B cell (primary cell): ENCODE data around the gene STK38L. TPM values are rescaled to one million over a fixed set of nuclear protein-coding genes. Genes with fewer than 3 reads are reported as not detected.

Source experiments
- ATAC-seq: fragments of 200-7000 bp; cut with Tn5 transposase; one replicate; pipeline ENCODE4 v1.10.0; 2021; ENCODE audit warnings: low read depth, mild to moderate bottlenecking, moderate number of reproducible peaks, moderate library complexity
- CTCF ChIA-PET: fragments of 350-600 bp; sonication (Branson Sonifier 250); formaldehyde crosslinking; loops from one replicate; lab custom pipeline; 2021; ENCODE audit warnings: antibody characterized with exemption, inconsistent platforms; lab: Charles Lee
- POLR2A ChIA-PET: fragments of 350-600 bp; sonication (Branson Sonifier 250); formaldehyde crosslinking; loops from one replicate; lab custom pipeline; 2021; ENCODE audit warnings: antibody characterized with exemption; lab: Charles Lee
- DNase-seq: peaks from one replicate; pipeline ENCODE4 v3.0.0; 2013
- H2AFZ ChIP-seq: 2 replicates; pipeline ENCODE4 v1.6.1; 2012; ENCODE audit warnings: mild to moderate bottlenecking, low read depth, low read length; ENCODE audit not compliant: insufficient read depth, poor library complexity, severe bottlenecking
- H3K27ac ChIP-seq, 2 donors: 1 replicate in 1 of 2; 2 replicates in 1 of 2; pipeline ENCODE4 v1.5.1; 2012 to 2013; ENCODE audit warnings: low read length in 2 of 2, mild to moderate bottlenecking in 2 of 2, moderate library complexity in 1 of 2
- H3K27me3 ChIP-seq, 4 experiments: fragments of 200-600 bp in 1 of 4; sonication (generic) in 1 of 4; replicated peaks in 1 of 4; 1 replicate in 2 of 4; 2 replicates in 2 of 4; pipeline versions ENCODE4 v1.6.1 to v1.7.0; 2013 to 2016; ENCODE audit warnings: low read length in 3 of 4, mild to moderate bottlenecking in 2 of 4, mixed read lengths in 1 of 4, moderate library complexity in 1 of 4; ENCODE audit not compliant: insufficient read depth in 4 of 4, control insufficient read depth in 3 of 4; ENCODE audit errors: control extremely low read depth in 1 of 4
- H3K36me3 ChIP-seq, 2 experiments: replicated peaks in 1 of 2; 1 replicate in 1 of 2; 2 replicates in 1 of 2; pipeline versions ENCODE4 v1.6.1 to v1.7.1; 2013; ENCODE audit warnings: low read length in 1 of 2; ENCODE audit not compliant: insufficient read depth in 2 of 2, control insufficient read depth in 1 of 2; ENCODE audit errors: control extremely low read depth in 1 of 2, extremely low read depth in 1 of 2
- H3K4me1 ChIP-seq, 2 donors: fragments of 200-600 bp in 1 of 2; sonication (generic) in 1 of 2; 1 replicate in 1 of 2; 2 replicates in 1 of 2; pipeline versions ENCODE4 v1.5.1 to v1.6.1; 2013 to 2017; ENCODE audit warnings: low read length in 2 of 2; ENCODE audit not compliant: control insufficient read depth in 2 of 2, insufficient read depth in 2 of 2
- H3K4me2 ChIP-seq: replicated peaks from 2 replicates; pipeline ENCODE3; 2012; ENCODE audit warnings: mild to moderate bottlenecking, low read depth, low read length; ENCODE audit not compliant: poor library complexity, severe bottlenecking
- H3K4me3 ChIP-seq, 5 experiments: fragments of 200-600 bp in 1 of 5; sonication (generic) in 1 of 5; 1 replicate in 3 of 5; 2 replicates in 2 of 5; pipeline versions ENCODE4 v1.5.1 to v1.7.0; 2011 to 2016; ENCODE audit warnings: low read length in 4 of 5, mild to moderate bottlenecking in 4 of 5, low read depth in 2 of 5, control low read depth in 1 of 5, moderate library complexity in 1 of 5; ENCODE audit not compliant: insufficient read depth in 1 of 5; ENCODE audit errors: control extremely low read depth in 1 of 5, extremely low read depth in 1 of 5
- H3K79me2 ChIP-seq: fragments of 200-600 bp; sonication (generic); one replicate; pipeline ENCODE4 v1.6.0; 2016; ENCODE audit warnings: low read length; ENCODE audit not compliant: control insufficient read depth, insufficient read depth
- H3K9ac ChIP-seq: fragments of 200-600 bp; sonication (generic); 2 replicates; pipeline ENCODE4 v1.6.1; 2017; ENCODE audit warnings: mild to moderate bottlenecking, low read length, moderate library complexity
- H3K9me3 ChIP-seq, 3 donors: one replicate each; pipeline versions ENCODE4 v1.6.1 to v1.7.1; 2013; ENCODE audit warnings: low read length in 2 of 3; ENCODE audit not compliant: control insufficient read depth in 2 of 3, insufficient read depth in 1 of 3; ENCODE audit errors: control extremely low read depth in 1 of 3
- H4K20me1 ChIP-seq: 2 replicates; pipeline ENCODE4 v1.6.0; 2012; ENCODE audit warnings: mild to moderate bottlenecking, low read length; ENCODE audit not compliant: insufficient read depth, control insufficient read depth, poor library complexity, severe bottlenecking
- H3K27ac Mint-ChIP-seq: one replicate; pipeline ENCODE4 v1.8.0; 2021; ENCODE audit warnings: mixed read lengths
- H3K27me3 Mint-ChIP-seq: one replicate; pipeline ENCODE4 v1.8.0; 2021; ENCODE audit warnings: mixed read lengths
- H3K4me1 Mint-ChIP-seq: one replicate; pipeline ENCODE4 v1.8.0; 2021; ENCODE audit warnings: mixed read lengths
- H3K4me3 Mint-ChIP-seq: one replicate; pipeline ENCODE4 v1.8.0; 2021; ENCODE audit warnings: mixed read lengths
- H3K9me3 Mint-ChIP-seq: one replicate; pipeline ENCODE4 v1.8.0; 2022; ENCODE audit warnings: mixed read lengths; ENCODE audit not compliant: insufficient read depth
- CTCF ChIP-seq: fragments of 200-600 bp; IDR thresholded peaks from one replicate; pipeline ENCODE4 v1.8.0; 2022; ENCODE audit warnings: antibody characterized with exemption, mild to moderate bottlenecking
- EZH2 ChIP-seq: IDR thresholded peaks from 2 replicates; pipeline ENCODE4 v1.6.1; 2012; ENCODE audit warnings: borderline replicate concordance, low read depth, mild to moderate bottlenecking, moderate library complexity, low read length; ENCODE audit not compliant: insufficient read depth, poor library complexity, severe bottlenecking
- WGBS: methylation state at CpG from one replicate; pipeline ENCODE4 v1.1.5; 2013; ENCODE audit warnings: missing lambda C conversion rate; ENCODE audit not compliant: insufficient coverage; 5-methylcytosine and 5-hydroxymethylcytosine counted together
- intact Hi-C: fragments of 100-400 bp; cut with micrococcal nuclease; formaldehyde crosslinking; loops from one replicate; pipeline ENCODE4 v1.10.0; 2022
- polyA plus RNA-seq: library from polyadenylated mRNA; depleted of rRNA; stranded (reverse); fragments of >200 nt; gene quantifications from 2 replicates; pipeline ENCODE4 v1.2.3, GENCODE V29; 2012
- total RNA-seq, 2 donors: library from RNA; stranded (reverse); fragments of 120-200 nt in 1 of 2; gene quantifications; 1 replicate in 1 of 2; 2 replicates in 1 of 2; pipeline versions ENCODE4 v1.2.3 to v1.2.4, GENCODE V29; 2013 to 2022

Gene STK38L
- total and polyA plus RNA-seq, 2 donors (not counting 1 experiment from before 2014, with no cell fraction given) = 5.5 to 21.2 TPM

GRCh38 chr12:27316947-27317346, 72.9 kb downstream of the STK38L start:
- H4K20me1 ChIP-seq = no peaks in the 10 kb centered on the region
- no peaks in the 10 kb centered on the region for H3K27me3 Mint-ChIP-seq
- DNase-seq (no peak), ATAC-seq (no peak)
- H3K4me1 ChIP-seq = no peaks in the 10 kb centered on the region
- POLR2A ChIA-PET = no interaction called here
- no peak overlapping the region for H2AFZ ChIP-seq
- no peaks in the 10 kb centered on the region for H3K79me2 ChIP-seq
- H3K27ac Mint-ChIP-seq = no peak overlapping the region
- no peak for TF ChIP-seq CTCF
- no peak for TF ChIP-seq EZH2
- CTCF ChIA-PET = interaction anchor here (1.1 to 1.7 kb wide), 2 partner anchors 9 to 11 kb away, joined by 5 to 9 read pairs; no protein-coding TSS in a partner anchor
- H3K9ac ChIP-seq = no peak overlapping the region
- no CpG with 5 or more reads among the region's 1 CpG for WGBS
- no peaks in the 10 kb centered on the region for H3K9me3 Mint-ChIP-seq
- intact Hi-C loops = no loop called here
- no peak overlapping the region for H3K4me2 ChIP-seq
- H3K4me3 Mint-ChIP-seq = no peak overlapping the region
- H3K27ac ChIP-seq = no peak overlapping the region
- no peaks in the 10 kb centered on the region for H3K4me1 Mint-ChIP-seq
- no peak overlapping the region for H3K4me3 ChIP-seq
- no peaks in the 10 kb centered on the region for H3K27me3 ChIP-seq
- no peaks in the 10 kb centered on the region for H3K9me3 ChIP-seq
- peaks cover 5 to 30% of the 10 kb centered on the region in 2 experiments for H3K36me3 ChIP-seq

- Histone ChIP-seq H2AFZ (no peak overlapping the region), H3K4me2 (no peak overlapping the region), H3K9me3 (no peaks in the 10 kb centered on the region), H4K20me1 (no peaks in the 10 kb centered on the region), H3K9ac (no peak overlapping the region), H3K4me1 (no peaks in the 10 kb centered on the region), H3K4me3 (no peak overlapping the region), H3K27me3 (no peaks in the 10 kb centered on the region), H3K79me2 (no peaks in the 10 kb centered on the region), H3K27ac (no peak overlapping the region), H3K36me3 (peaks cover 7 to 33% of the 10 kb centered on the region in 2 experiments)
- H3K4me3 Mint-ChIP-seq = no peak overlapping the region
- intact Hi-C loops = no loop called here
- H3K27me3 Mint-ChIP-seq = no peaks in the 10 kb centered on the region
- ChIA-PET CTCF (interaction anchor here (1.2 kb wide), 1 partner anchor 13 kb away, joined by 4 read pairs; no protein-coding TSS in a partner anchor), POLR2A (no interaction called here)
- TF ChIP-seq CTCF (no peak), EZH2 (no peak)
- H3K4me1 Mint-ChIP-seq = no peaks in the 10 kb centered on the region
- WGBS = no CpG with 5 or more reads among the region's 1 CpG
- H3K9me3 Mint-ChIP-seq = no peaks in the 10 kb centered on the region
- ATAC-seq = no peak
- no peak for DNase-seq
- H3K27ac Mint-ChIP-seq = no peak overlapping the region
Measured at GRCh38 chr12:27319409-27319808, 75.3 kb downstream of the STK38L start.
